Endothelial cell (in vitro differentiated cells): Measurements from ENCODE around the gene NFIB. TPM values are rescaled to one million over a fixed set of nuclear protein-coding genes. Genes with fewer than 3 reads are reported as not detected.

Experiments
- DNase-seq: peaks from one replicate; pipeline ENCODE4 v3.0.0; 2021; ENCODE audit warnings: low spot score
- H3K27ac Mint-ChIP-seq: one replicate; pipeline ENCODE4 v1.8.0; 2021; ENCODE audit warnings: mixed read lengths, inconsistent platforms; ENCODE audit not compliant: unreplicated experiment
- H3K27me3 Mint-ChIP-seq: one replicate; pipeline ENCODE4 v1.8.0; 2021; ENCODE audit warnings: mild to moderate bottlenecking, moderate library complexity, mixed read lengths, inconsistent platforms; ENCODE audit not compliant: unreplicated experiment
- H3K36me3 Mint-ChIP-seq: one replicate; pipeline ENCODE4 v1.8.0; 2021; ENCODE audit warnings: mild to moderate bottlenecking, low read depth, mixed read lengths, inconsistent platforms; ENCODE audit not compliant: unreplicated experiment
- H3K4me1 Mint-ChIP-seq: one replicate; pipeline ENCODE4 v1.8.0; 2021; ENCODE audit warnings: mild to moderate bottlenecking, mixed read lengths, inconsistent platforms; ENCODE audit not compliant: unreplicated experiment
- H3K4me3 Mint-ChIP-seq: one replicate; pipeline ENCODE4 v1.8.0; 2021; ENCODE audit warnings: mild to moderate bottlenecking, mixed read lengths, inconsistent platforms; ENCODE audit not compliant: unreplicated experiment
- H3K9me3 Mint-ChIP-seq: one replicate; pipeline ENCODE4 v1.8.0; 2021; ENCODE audit warnings: mixed read lengths, inconsistent platforms; ENCODE audit not compliant: unreplicated experiment
- CTCF ChIP-seq: fragments of 200-600 bp; sonication (generic); IDR thresholded peaks from one replicate; pipeline ENCODE4 v1.5.0; 2021; ENCODE audit warnings: antibody characterized with exemption; ENCODE audit not compliant: unreplicated experiment
- total RNA-seq: library from RNA; stranded (reverse); fragmentation: NEBNext Ultra II Directional; extraction: Animal tissue kit (Norgen Biotek cat#: 25700); gene quantifications from one replicate; pipeline ENCODE4 v1.2.1, GENCODE V29; 2021; ENCODE audit not compliant: unreplicated experiment

NFIB gene
- total RNA-seq, 1 donor from 2014 or later = 120 TPM

- Mint-ChIP-seq H3K27ac (peak overlapping the region; percentile 2), H3K4me1 (peaks cover 45% of the 10 kb centered on the region), H3K9me3 (no peaks in the 10 kb centered on the region), H3K36me3 (peaks cover 45% of the 10 kb centered on the region), H3K4me3 (peak overlapping the region; percentile 89), H3K27me3 (peaks cover 15% of the 10 kb centered on the region)
- no peak for TF ChIP-seq CTCF
- DNase-seq = no peak
These were observed 4.5 kb downstream of the NFIB start for GRCh38 chr9:14309403-14309802.

- DNase-seq = no peak
- H3K27ac Mint-ChIP-seq = no peak overlapping the region
- TF ChIP-seq CTCF = no peak
- H3K4me1 Mint-ChIP-seq = peaks cover 50% of the 10 kb centered on the region
- H3K36me3 Mint-ChIP-seq = peaks cover 49% of the 10 kb centered on the region
- H3K9me3 Mint-ChIP-seq = no peaks in the 10 kb centered on the region
- peaks cover 13% of the 10 kb centered on the region for H3K27me3 Mint-ChIP-seq
- peak overlapping the region; percentile 89 for H3K4me3 Mint-ChIP-seq
These were observed 5.1 kb downstream of the NFIB start for GRCh38 chr9:14308853-14309145.

DNA sequence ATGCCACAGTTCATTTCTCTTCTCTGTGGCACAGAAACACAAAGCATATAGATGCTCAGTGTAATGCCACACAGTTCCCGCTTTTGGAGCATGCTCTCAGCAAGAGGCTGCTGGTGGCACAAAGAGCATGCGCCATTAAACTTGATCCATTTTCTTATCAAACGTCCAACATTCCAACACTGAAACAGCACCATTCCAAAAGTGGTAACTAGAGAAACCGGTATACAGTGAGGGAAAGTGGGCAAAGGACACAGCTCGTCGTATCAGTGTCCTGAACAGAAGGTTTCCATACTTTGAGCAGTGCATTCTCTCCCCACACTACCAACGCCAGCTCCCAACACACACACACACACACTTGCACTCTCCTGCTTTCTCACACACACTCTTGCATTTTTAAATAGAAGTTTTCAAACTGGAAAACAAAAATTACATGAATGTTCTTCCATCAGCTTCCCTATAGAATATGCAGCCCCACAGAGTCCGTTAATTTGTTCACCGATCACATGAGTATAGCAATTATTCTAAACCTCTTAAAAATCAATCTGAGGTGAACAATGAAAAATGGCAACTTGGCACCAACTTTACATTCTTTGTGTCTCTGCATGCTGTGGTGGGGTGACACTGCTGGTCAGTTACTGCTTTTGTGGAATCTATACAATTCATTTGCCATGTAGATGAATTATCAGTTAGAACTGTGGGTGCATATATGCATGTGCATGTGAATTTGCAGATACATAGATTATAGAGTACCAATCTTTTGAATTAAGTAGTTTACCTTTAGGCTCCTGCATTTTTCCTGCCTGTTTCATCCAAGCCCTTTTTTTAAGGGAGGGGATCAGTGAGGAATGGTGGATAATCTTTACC, 5.7 kb downstream of the NFIB start:
- peaks cover 8% of the 10 kb centered on the region for H3K27me3 Mint-ChIP-seq
- H3K27ac Mint-ChIP-seq = no peak overlapping the region
- peak overlapping the region; percentile 89 for H3K4me3 Mint-ChIP-seq
- no peak for TF ChIP-seq CTCF
- no peak for DNase-seq
- H3K4me1 Mint-ChIP-seq = peaks cover 51% of the 10 kb centered on the region
- no peaks in the 10 kb centered on the region for H3K9me3 Mint-ChIP-seq
- H3K36me3 Mint-ChIP-seq = peaks cover 49% of the 10 kb centered on the region

- no peak for DNase-seq
- H3K4me3 Mint-ChIP-seq = peak overlapping the region; percentile 17
- no peaks in the 10 kb centered on the region for H3K9me3 Mint-ChIP-seq
- H3K4me1 Mint-ChIP-seq = peaks cover 55% of the 10 kb centered on the region
- H3K36me3 Mint-ChIP-seq = peaks cover 44% of the 10 kb centered on the region
- no peak overlapping the region for H3K27ac Mint-ChIP-seq
- peaks cover 2% of the 10 kb centered on the region for H3K27me3 Mint-ChIP-seq
- TF ChIP-seq CTCF = no peak
These were observed 7.0 kb downstream of the NFIB start for GRCh38 chr9:14306672-14307660.

DNA sequence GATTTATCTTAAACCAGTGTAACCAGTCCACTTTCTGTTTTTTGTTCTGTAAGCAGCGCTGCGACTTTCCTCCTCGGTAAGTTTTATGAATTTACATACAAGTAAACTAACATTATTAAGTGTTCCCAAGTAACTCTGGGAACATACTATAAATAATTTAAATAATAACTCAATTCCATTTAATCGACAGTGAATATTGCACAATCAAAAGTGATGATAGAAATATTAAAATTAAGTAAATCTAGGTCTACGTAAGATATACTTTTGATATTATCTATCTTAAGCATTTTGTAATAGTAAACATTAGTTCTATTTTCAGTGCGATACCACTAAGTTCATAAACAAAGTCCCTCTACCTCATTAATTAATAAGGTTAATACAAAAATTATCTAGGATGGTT, 7.8 kb downstream of the NFIB start:
- Mint-ChIP-seq H3K27ac (no peak overlapping the region), H3K9me3 (no peaks in the 10 kb centered on the region), H3K4me1 (peaks cover 58% of the 10 kb centered on the region), H3K27me3 (peaks cover 2% of the 10 kb centered on the region), H3K4me3 (no peak overlapping the region), H3K36me3 (peaks cover 44% of the 10 kb centered on the region)
- TF ChIP-seq CTCF = no peak
- DNase-seq = no peak
